Endothelial cell (in vitro differentiated cells): Measurements from ENCODE around the gene ZNF627. TPM values are rescaled to one million over a fixed set of nuclear protein-coding genes. Genes with fewer than 3 reads are reported as not detected.

Experiments
- DNase-seq: peaks from one replicate; pipeline ENCODE4 v3.0.0; 2021; ENCODE audit warnings: low spot score
- H3K27ac Mint-ChIP-seq: one replicate; pipeline ENCODE4 v1.8.0; 2021; ENCODE audit warnings: mixed read lengths, inconsistent platforms; ENCODE audit not compliant: unreplicated experiment
- H3K27me3 Mint-ChIP-seq: one replicate; pipeline ENCODE4 v1.8.0; 2021; ENCODE audit warnings: mild to moderate bottlenecking, moderate library complexity, mixed read lengths, inconsistent platforms; ENCODE audit not compliant: unreplicated experiment
- H3K36me3 Mint-ChIP-seq: one replicate; pipeline ENCODE4 v1.8.0; 2021; ENCODE audit warnings: mild to moderate bottlenecking, low read depth, mixed read lengths, inconsistent platforms; ENCODE audit not compliant: unreplicated experiment
- H3K4me1 Mint-ChIP-seq: one replicate; pipeline ENCODE4 v1.8.0; 2021; ENCODE audit warnings: mild to moderate bottlenecking, mixed read lengths, inconsistent platforms; ENCODE audit not compliant: unreplicated experiment
- H3K4me3 Mint-ChIP-seq: one replicate; pipeline ENCODE4 v1.8.0; 2021; ENCODE audit warnings: mild to moderate bottlenecking, mixed read lengths, inconsistent platforms; ENCODE audit not compliant: unreplicated experiment
- H3K9me3 Mint-ChIP-seq: one replicate; pipeline ENCODE4 v1.8.0; 2021; ENCODE audit warnings: mixed read lengths, inconsistent platforms; ENCODE audit not compliant: unreplicated experiment
- CTCF ChIP-seq: fragments of 200-600 bp; sonication (generic); IDR thresholded peaks from one replicate; pipeline ENCODE4 v1.5.0; 2021; ENCODE audit warnings: antibody characterized with exemption; ENCODE audit not compliant: unreplicated experiment
- total RNA-seq: library from RNA; stranded (reverse); fragmentation: NEBNext Ultra II Directional; extraction: Animal tissue kit (Norgen Biotek cat#: 25700); gene quantifications from one replicate; pipeline ENCODE4 v1.2.1, GENCODE V29; 2021; ENCODE audit not compliant: unreplicated experiment

ZNF627 gene
- total RNA-seq, 1 donor from 2014 or later, result 21.9 TPM

- no peak for DNase-seq
- Mint-ChIP-seq H3K27ac (no peak overlapping the region), H3K36me3 (no peaks in the 10 kb centered on the region), H3K27me3 (peaks cover 2% of the 10 kb centered on the region), H3K9me3 (no peaks in the 10 kb centered on the region), H3K4me1 (no peaks in the 10 kb centered on the region), H3K4me3 (no peak overlapping the region)
- TF ChIP-seq CTCF, result no peak
Observed at GRCh38 chr19:11641244-11641643, 44.0 kb downstream of the ZNF627 start.

DNA sequence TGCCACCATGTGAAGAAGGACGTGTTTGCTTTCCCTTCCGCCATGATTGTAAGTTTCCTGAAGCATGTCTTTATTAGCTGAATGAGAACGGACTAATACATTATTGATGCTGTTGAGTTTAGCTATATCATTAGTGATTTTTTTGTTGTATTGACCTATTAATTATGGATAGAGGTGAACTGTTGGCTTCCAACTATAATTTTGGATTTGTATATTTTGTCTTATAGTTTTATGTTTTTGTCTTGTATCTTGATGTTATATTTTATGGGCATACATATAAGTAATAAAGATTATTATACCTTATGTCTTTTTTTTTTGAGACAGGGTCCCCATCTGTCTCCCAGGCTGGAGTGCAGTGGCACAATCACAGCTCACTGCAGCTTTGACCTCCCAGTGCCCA is 45.6 kb downstream of the ZNF627 start:
- H3K36me3 Mint-ChIP-seq, result peaks cover 3% of the 10 kb centered on the region
- no peak overlapping the region for H3K4me3 Mint-ChIP-seq
- H3K9me3 Mint-ChIP-seq, result no peaks in the 10 kb centered on the region
- DNase-seq, result no peak
- H3K27ac Mint-ChIP-seq, result no peak overlapping the region
- no peak for TF ChIP-seq CTCF
- H3K27me3 Mint-ChIP-seq, result peaks cover 2% of the 10 kb centered on the region
- H3K4me1 Mint-ChIP-seq, result no peaks in the 10 kb centered on the region

GRCh38 chr19:11649941-11650340 is 52.7 kb downstream of the ZNF627 start:
- TF ChIP-seq CTCF, result no peak
- peaks cover 44% of the 10 kb centered on the region for H3K36me3 Mint-ChIP-seq
- no peak overlapping the region for H3K27ac Mint-ChIP-seq
- H3K9me3 Mint-ChIP-seq, result peaks cover 19% of the 10 kb centered on the region
- H3K4me3 Mint-ChIP-seq, result no peak overlapping the region
- DNase-seq, result no peak
- H3K27me3 Mint-ChIP-seq, result no peaks in the 10 kb centered on the region
- no peaks in the 10 kb centered on the region for H3K4me1 Mint-ChIP-seq

- peaks cover 19% of the 10 kb centered on the region for H3K9me3 Mint-ChIP-seq
- H3K36me3 Mint-ChIP-seq, result peaks cover 44% of the 10 kb centered on the region
- no peak overlapping the region for H3K27ac Mint-ChIP-seq
- no peaks in the 10 kb centered on the region for H3K4me1 Mint-ChIP-seq
- H3K4me3 Mint-ChIP-seq, result peak overlapping the region; percentile 26
- H3K27me3 Mint-ChIP-seq, result no peaks in the 10 kb centered on the region
- TF ChIP-seq CTCF, result no peak
- DNase-seq, result no peak
Observed at GRCh38 chr19:11651062-11651461, 53.8 kb downstream of the ZNF627 start.

GRCh38 chr19:11652056-11652455 is 54.8 kb downstream of the ZNF627 start:
- no peak for DNase-seq
- Mint-ChIP-seq H3K27me3 (peaks cover 2% of the 10 kb centered on the region), H3K9me3 (peaks cover 19% of the 10 kb centered on the region), H3K27ac (no peak overlapping the region), H3K36me3 (peaks cover 51% of the 10 kb centered on the region), H3K4me3 (peak overlapping the region; percentile 49), H3K4me1 (no peaks in the 10 kb centered on the region)
- no peak for TF ChIP-seq CTCF
